Hepatocyte (in vitro differentiated cells): ENCODE data around the gene ME3. TPM values are rescaled to one million over a fixed set of nuclear protein-coding genes. Genes with fewer than 3 reads are reported as not detected.

Experiments
- DNase-seq: peaks from one replicate; pipeline ENCODE4 v3.0.0-alpha.2; 2016; ENCODE audit warnings: low spot score
- H2AFZ ChIP-seq: fragments of 200-600 bp; sonication (generic); 2 replicates; pipeline ENCODE4 v1.6.0; 2016; ENCODE audit warnings: antibody characterized with exemption, mild to moderate bottlenecking
- H3K27ac ChIP-seq: fragments of 200-600 bp; sonication (generic); 2 replicates; pipeline ENCODE4 v1.5.1; 2016; ENCODE audit warnings: mild to moderate bottlenecking
- H3K27me3 ChIP-seq: fragments of 200-600 bp; sonication (generic); 2 replicates; pipeline ENCODE4 v1.6.1; 2016
- H3K36me3 ChIP-seq: fragments of 200-600 bp; sonication (generic); replicated peaks from 2 replicates; pipeline ENCODE4 v1.5.1; 2016; ENCODE audit warnings: low read depth; ENCODE audit not compliant: insufficient read depth
- H3K4me1 ChIP-seq: fragments of 200-600 bp; sonication (generic); 2 replicates; pipeline ENCODE4 v1.5.1; 2016; ENCODE audit warnings: mild to moderate bottlenecking, moderate library complexity; ENCODE audit not compliant: insufficient read depth
- H3K4me2 ChIP-seq: fragments of 200-600 bp; sonication (generic); 2 replicates; pipeline ENCODE4 v1.6.0; 2016
- H3K4me3 ChIP-seq: fragments of 200-600 bp; sonication (generic); 2 replicates; pipeline ENCODE4 v1.5.1; 2016; ENCODE audit warnings: mild to moderate bottlenecking
- H3K79me2 ChIP-seq: fragments of 200-600 bp; sonication (generic); 2 replicates; pipeline ENCODE4 v1.6.0; 2017; ENCODE audit warnings: mild to moderate bottlenecking
- H3K9me2 ChIP-seq: fragments of 200-600 bp; sonication (generic); replicated peaks from 2 replicates; pipeline ENCODE4 v1.6.0; 2017; ENCODE audit warnings: mild to moderate bottlenecking; ENCODE audit not compliant: insufficient read depth
- H3K9me3 ChIP-seq: fragments of 200-600 bp; sonication (generic); 2 replicates; pipeline ENCODE4 v1.5.1; 2016; ENCODE audit warnings: low read depth, mild to moderate bottlenecking
- H4K20me1 ChIP-seq: fragments of 200-600 bp; sonication (generic); 2 replicates; pipeline ENCODE4 v1.6.0; 2016; ENCODE audit warnings: mild to moderate bottlenecking; ENCODE audit not compliant: insufficient read depth, poor library complexity, severe bottlenecking
- EZH2 ChIP-seq: fragments of 200-600 bp; sonication (generic); IDR thresholded peaks from 2 replicates; pipeline ENCODE4 v1.6.1; 2016; ENCODE audit warnings: antibody characterized with exemption, mild to moderate bottlenecking, borderline replicate concordance
- EZH2phosphoT487 ChIP-seq: fragments of 200-600 bp; sonication (generic); IDR thresholded peaks from one replicate; pipeline ENCODE4 v1.6.1; 2018; ENCODE audit warnings: antibody characterized with exemption, mild to moderate bottlenecking, low read depth, moderate library complexity; ENCODE audit not compliant: unreplicated experiment, severe bottlenecking
- WGBS: methylation state at CpG from one replicate; pipeline ENCODE4 v1.1.6; 2016; ENCODE audit warnings: low lambda C conversion rate; ENCODE audit errors: missing lambda C conversion rate; 5-methylcytosine and 5-hydroxymethylcytosine counted together
- polyA plus RNA-seq: library from polyadenylated mRNA; unstranded; fragments of >200 nt; fragmentation: Nextera tagmentation; extraction: Ambion mirVana; gene quantifications from 2 replicates; pipeline ENCODE4 v1.2.1, GENCODE V29; 2016
- total RNA-seq: library from RNA; depleted of rRNA; stranded (reverse); fragments of >200 nt; gene quantifications from 2 replicates; pipeline ENCODE4 v1.2.3, GENCODE V29; 2014
- TF ChIP-seq, protein P1 (sequence below): fragments of 200-600 bp; sonication (generic); IDR thresholded peaks from 2 replicates; pipeline ENCODE4 v1.5.1; 2016; ENCODE audit warnings: antibody characterized with exemption, mild to moderate bottlenecking; ENCODE audit not compliant: poor library complexity

ME3 gene
- total and polyA plus RNA-seq, 2 experiments from 2014 or later: 10.3 to 16.1 TPM

DNA sequence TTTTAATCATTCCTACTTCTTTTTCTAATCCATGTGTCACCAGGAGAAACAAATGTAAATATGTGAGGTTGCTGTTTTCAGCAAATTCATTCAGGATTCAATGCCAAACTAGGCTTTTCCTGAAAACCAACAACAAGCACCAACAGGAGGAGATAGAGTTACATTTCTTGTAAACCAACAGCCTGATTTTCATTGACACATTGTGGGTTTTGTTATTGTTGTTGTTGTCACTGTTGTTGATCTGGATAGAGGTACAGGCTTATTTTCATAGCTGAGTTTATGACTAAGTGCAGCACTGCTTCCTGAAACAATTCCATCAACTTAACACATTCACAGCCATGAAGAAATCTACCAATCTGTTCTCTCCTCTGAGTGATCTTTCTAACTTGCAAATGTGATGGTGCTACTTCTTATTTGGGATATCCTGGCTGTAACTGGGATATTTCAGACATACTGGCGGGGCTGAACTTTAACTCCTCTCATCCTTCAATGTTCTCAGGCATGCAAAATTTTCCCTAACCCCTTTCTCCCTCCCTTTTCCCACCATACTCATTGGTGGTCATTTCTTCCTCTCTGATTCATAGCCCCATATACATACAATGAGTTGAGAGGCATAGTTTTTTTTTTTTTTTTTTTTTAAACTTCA, 65.5 kb downstream of the ME3 start:
- Histone ChIP-seq H3K9me3 (no peaks in the 10 kb centered on the region), H3K27ac (no peak overlapping the region), H3K4me2 (no peak overlapping the region), H3K27me3 (no peaks in the 10 kb centered on the region), H2AFZ (no peak overlapping the region), H4K20me1 (no peaks in the 10 kb centered on the region), H3K4me1 (no peaks in the 10 kb centered on the region), H3K36me3 (no peaks in the 10 kb centered on the region), H3K79me2 (no peaks in the 10 kb centered on the region), H3K4me3 (no peak overlapping the region), H3K9me2 (no peaks in the 10 kb centered on the region)
- DNase-seq: no peak
- TF ChIP-seq, protein P1, sequence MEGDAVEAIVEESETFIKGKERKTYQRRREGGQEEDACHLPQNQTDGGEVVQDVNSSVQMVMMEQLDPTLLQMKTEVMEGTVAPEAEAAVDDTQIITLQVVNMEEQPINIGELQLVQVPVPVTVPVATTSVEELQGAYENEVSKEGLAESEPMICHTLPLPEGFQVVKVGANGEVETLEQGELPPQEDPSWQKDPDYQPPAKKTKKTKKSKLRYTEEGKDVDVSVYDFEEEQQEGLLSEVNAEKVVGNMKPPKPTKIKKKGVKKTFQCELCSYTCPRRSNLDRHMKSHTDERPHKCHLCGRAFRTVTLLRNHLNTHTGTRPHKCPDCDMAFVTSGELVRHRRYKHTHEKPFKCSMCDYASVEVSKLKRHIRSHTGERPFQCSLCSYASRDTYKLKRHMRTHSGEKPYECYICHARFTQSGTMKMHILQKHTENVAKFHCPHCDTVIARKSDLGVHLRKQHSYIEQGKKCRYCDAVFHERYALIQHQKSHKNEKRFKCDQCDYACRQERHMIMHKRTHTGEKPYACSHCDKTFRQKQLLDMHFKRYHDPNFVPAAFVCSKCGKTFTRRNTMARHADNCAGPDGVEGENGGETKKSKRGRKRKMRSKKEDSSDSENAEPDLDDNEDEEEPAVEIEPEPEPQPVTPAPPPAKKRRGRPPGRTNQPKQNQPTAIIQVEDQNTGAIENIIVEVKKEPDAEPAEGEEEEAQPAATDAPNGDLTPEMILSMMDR: no peak
- TF ChIP-seq EZH2phosphoT487 (no peak), EZH2 (no peak)
- 82% methylated on average over 1 of the region's 1 CpG for WGBS

DNA sequence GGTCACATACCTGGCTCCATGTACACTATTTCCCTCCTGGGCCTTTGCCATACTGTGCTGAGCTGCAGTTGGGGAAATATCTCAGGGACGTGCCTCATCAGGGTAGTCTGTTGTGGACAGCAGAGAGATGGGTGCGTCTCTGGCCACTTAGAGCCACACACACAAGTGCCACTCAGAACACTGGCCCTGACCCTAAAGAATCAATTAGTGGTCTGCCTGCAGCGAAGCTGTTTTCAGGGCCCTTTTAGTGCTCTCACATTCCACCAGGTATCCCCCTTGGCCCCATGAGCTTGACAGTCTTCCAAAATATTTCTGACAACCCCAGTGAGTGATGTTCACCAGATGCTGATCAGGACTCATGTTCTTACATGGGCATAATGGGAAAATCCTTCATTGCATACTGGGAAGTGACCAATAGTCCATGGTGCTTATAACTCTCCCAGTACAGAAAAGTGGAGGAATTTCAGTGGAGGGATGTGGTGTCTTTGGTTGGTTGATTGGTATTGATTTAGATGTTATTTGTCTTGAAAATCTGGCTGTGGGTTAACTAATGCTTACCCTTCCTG, 66.1 kb downstream of the ME3 start:
- no peak for TF ChIP-seq EZH2phosphoT487
- TF ChIP-seq EZH2: no peak
- TF ChIP-seq, protein P1: no peak

DNA sequence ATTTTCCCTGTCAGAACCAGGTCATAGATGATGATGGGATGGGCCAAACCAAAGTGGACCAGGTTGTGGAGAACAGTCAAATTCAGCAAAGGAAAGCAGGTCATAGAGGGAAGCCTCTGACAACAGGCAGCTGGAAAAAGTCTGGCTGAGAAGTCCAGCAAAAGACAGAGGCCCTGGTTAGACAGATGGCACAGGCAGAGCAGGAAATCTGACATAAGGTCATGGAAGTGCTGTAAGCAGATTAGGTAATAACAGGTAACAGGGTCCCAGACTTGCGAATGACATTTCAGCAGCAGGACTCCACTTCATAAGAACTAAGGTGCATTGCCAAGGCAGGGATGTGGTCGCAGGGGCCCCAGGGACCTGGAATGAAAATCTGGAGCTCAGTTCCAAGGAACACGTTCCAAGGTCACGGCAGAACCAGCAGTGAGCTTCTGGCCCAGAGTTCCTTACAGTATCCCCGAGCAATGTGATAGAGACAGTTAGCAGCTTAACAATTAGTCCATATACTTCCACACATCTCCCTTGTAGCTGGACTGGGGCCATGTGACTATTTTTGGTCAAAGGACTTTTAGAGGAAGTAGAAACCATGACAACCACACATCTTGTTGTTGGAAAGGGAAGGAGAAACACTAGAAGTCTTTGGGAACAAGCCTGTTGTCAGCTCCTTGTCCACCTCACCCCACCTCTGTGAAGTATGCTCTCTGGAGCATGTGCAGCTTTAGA, 75.4 kb downstream of the ME3 start:
- Histone ChIP-seq H2AFZ (no peak overlapping the region), H3K4me2 (no peak overlapping the region), H3K9me2 (no peaks in the 10 kb centered on the region), H3K79me2 (no peaks in the 10 kb centered on the region), H3K27ac (no peak overlapping the region), H3K27me3 (no peaks in the 10 kb centered on the region), H4K20me1 (no peaks in the 10 kb centered on the region), H3K9me3 (no peaks in the 10 kb centered on the region), H3K4me3 (no peak overlapping the region), H3K4me1 (peaks cover 19% of the 10 kb centered on the region), H3K36me3 (no peaks in the 10 kb centered on the region)
- no peak for DNase-seq
- WGBS: 96% methylated on average over 5 of the region's 5 CpGs
- TF ChIP-seq EZH2 (no peak), EZH2phosphoT487 (no peak)
- TF ChIP-seq, protein P1: no peak

More for the DNA sequence above, 66.1 kb downstream of the ME3 start:
- no peaks in the 10 kb centered on the region for H3K79me2 ChIP-seq
- H3K4me3 ChIP-seq: no peak overlapping the region
- H4K20me1 ChIP-seq: no peaks in the 10 kb centered on the region
- H3K4me2 ChIP-seq: no peak overlapping the region
- no peak overlapping the region for H2AFZ ChIP-seq
- H3K9me2 ChIP-seq: no peaks in the 10 kb centered on the region
- H3K27ac ChIP-seq: no peak overlapping the region
- no peaks in the 10 kb centered on the region for H3K9me3 ChIP-seq
- no peaks in the 10 kb centered on the region for H3K36me3 ChIP-seq
- 86% methylated on average over 3 of the region's 3 CpGs for WGBS
- no peaks in the 10 kb centered on the region for H3K27me3 ChIP-seq
- no peak for DNase-seq
- H3K4me1 ChIP-seq: no peaks in the 10 kb centered on the region
